Inflammatory macrophage (primary cell): ENCODE measurements around the gene TBC1D5.

Experiments used
- DNase-seq, 2 donors: peaks; one replicate each; pipeline ENCODE4 v3.0.0-alpha.2; 2020 to 2022

TBC1D5 gene

GRCh38 chr3:17207979-17208378, 534.5 kb downstream of the TBC1D5 start:
- DNase-seq, result no peak

- DNase-seq, result no peak
Observed at GRCh38 chr3:17207019-17207418, 535.4 kb downstream of the TBC1D5 start.

GRCh38 chr3:17204049-17204650, 538.3 kb downstream of the TBC1D5 start:
- no peak for DNase-seq

- DNase-seq, result no peak
Observed at GRCh38 chr3:17201538-17201937, 540.9 kb downstream of the TBC1D5 start.

- peak; percentile 25 to 41 for DNase-seq
Observed at GRCh38 chr3:17195856-17196604, 546.4 kb downstream of the TBC1D5 start.

GRCh38 chr3:17195192-17195611, 547.2 kb downstream of the TBC1D5 start:
- DNase-seq, result peak; percentile 18 to 20

- no peak for DNase-seq
Observed at GRCh38 chr3:17194116-17194515, 548.3 kb downstream of the TBC1D5 start.

GRCh38 chr3:17192995-17193394, 549.4 kb downstream of the TBC1D5 start:
- DNase-seq, result no peak

GRCh38 chr3:17190353-17191078, 551.9 kb downstream of the TBC1D5 start:
- peak; percentile 82 to 88 for DNase-seq

GRCh38 chr3:17188378-17188777, 554.1 kb downstream of the TBC1D5 start:
- no peak for DNase-seq

- no peak for DNase-seq
Observed at GRCh38 chr3:17187589-17188184, 554.7 kb downstream of the TBC1D5 start.

- DNase-seq, result no peak
Observed at GRCh38 chr3:17183951-17184550, 558.4 kb downstream of the TBC1D5 start.

- no peak for DNase-seq
Observed at GRCh38 chr3:17182166-17182565, 560.3 kb downstream of the TBC1D5 start.

- no peak for DNase-seq
Observed at GRCh38 chr3:17181413-17181907, 561.0 kb downstream of the TBC1D5 start.

GRCh38 chr3:17179381-17180205, 562.8 kb downstream of the TBC1D5 start:
- DNase-seq, result peak in 1 of 2 donors; percentile 17

- DNase-seq, result no peak
Observed at GRCh38 chr3:17176757-17177156, 565.7 kb downstream of the TBC1D5 start.

GRCh38 chr3:17175187-17175807, 567.1 kb downstream of the TBC1D5 start:
- no peak for DNase-seq

- no peak for DNase-seq
Observed at GRCh38 chr3:17166369-17166768, 576.1 kb downstream of the TBC1D5 start.

GRCh38 chr3:17162116-17162515, 580.3 kb downstream of the TBC1D5 start:
- DNase-seq, result no peak

GRCh38 chr3:17160597-17160996, 581.8 kb downstream of the TBC1D5 start:
- no peak for DNase-seq
